Uterus (tissue), 2 donors: ENCODE results near the gene GUCD1.
"Not testable (repeated sequence)": the region's sequence is repeated elsewhere in the genome, so short reads cannot be mapped to it uniquely, and the experiment has no call there.

Source experiments
- CTCF ChIP-seq, 4 experiments: fragments of 200-600 bp in 2 of 4; fragments of 450-650 bp in 2 of 4; sonication (generic) in 2 of 4; IDR thresholded peaks; one replicate each; pipeline ENCODE4 v1.5.1; 2016 to 2019; ENCODE audit warnings: antibody characterized with exemption in 4 of 4, mild to moderate bottlenecking in 2 of 4, moderate library complexity in 1 of 4
- POLR2A ChIP-seq, 2 donors: fragments of 450-650 bp; IDR thresholded peaks; one replicate each; pipeline ENCODE4 v1.6.1; 2016; ENCODE audit warnings: antibody characterized with exemption in 2 of 2, mild to moderate bottlenecking in 1 of 2, moderate library complexity in 1 of 2

- TF ChIP-seq CTCF, POLR2A (IDR thresholded peaks at IDR 0.05): not testable (repeated sequence)
These were observed 45.2 kb upstream of the GUCD1 start for GRCh38 chr22:24599958-24600715.
